IPS-18c (cell line): Measurements from ENCODE around the gene BASP1.
"Not testable (repeated sequence)": the region's sequence is repeated elsewhere in the genome, so short reads cannot be mapped to it uniquely, and the experiment has no call there.

Experiments
- H3K4me3 ChIP-seq: 2 replicates; pipeline ENCODE4 v1.7.0; 2013; ENCODE audit warnings: low read depth, mild to moderate bottlenecking, low read length, moderate library complexity; ENCODE audit not compliant: insufficient read depth
- H3K9me3 ChIP-seq: one replicate; pipeline ENCODE4 v1.6.1; 2013; ENCODE audit warnings: mild to moderate bottlenecking, low read length, moderate library complexity; ENCODE audit not compliant: control insufficient read depth, insufficient read depth

Gene BASP1

GRCh38 chr5:17232405-17232804 is 15.0 kb downstream of the BASP1 start:
- Histone ChIP-seq H3K4me3 (no peak overlapping the region), H3K9me3 (no peaks in the 10 kb centered on the region)

- no peaks in the 10 kb centered on the region for H3K9me3 ChIP-seq
Observed at GRCh38 chr5:17233488-17233887, 16.1 kb downstream of the BASP1 start.

GRCh38 chr5:17234374-17234773 is 16.9 kb downstream of the BASP1 start:
- H3K4me3 ChIP-seq: no peak overlapping the region
- H3K9me3 ChIP-seq: no peaks in the 10 kb centered on the region

More at GRCh38 chr5:17233488-17233887, 16.1 kb downstream of the BASP1 start:
- no peak overlapping the region for H3K4me3 ChIP-seq

GRCh38 chr5:17235731-17236330 is 18.4 kb downstream of the BASP1 start:
- Histone ChIP-seq H3K9me3 (no peaks in the 10 kb centered on the region), H3K4me3 (no peak overlapping the region)

GRCh38 chr5:17238521-17239041 is 21.1 kb downstream of the BASP1 start:
- H3K4me3 ChIP-seq: no peak overlapping the region

GRCh38 chr5:17239953-17240352 is 22.5 kb downstream of the BASP1 start:
- Histone ChIP-seq H3K4me3 (no peak overlapping the region), H3K9me3 (peaks cover 4% of the 10 kb centered on the region)

More at GRCh38 chr5:17238521-17239041, 21.1 kb downstream of the BASP1 start:
- H3K9me3 ChIP-seq: peaks cover 1% of the 10 kb centered on the region

GRCh38 chr5:17240487-17240886 is 23.1 kb downstream of the BASP1 start:
- Histone ChIP-seq H3K4me3 (no peak overlapping the region), H3K9me3 (peaks cover 4% of the 10 kb centered on the region)

- Histone ChIP-seq H3K9me3 (peaks cover 4% of the 10 kb centered on the region), H3K4me3 (no peak overlapping the region)
Observed at GRCh38 chr5:17241635-17242034, 24.2 kb downstream of the BASP1 start.

GRCh38 chr5:17243287-17244063 is 26.0 kb downstream of the BASP1 start:
- Histone ChIP-seq H3K9me3 (peaks cover 4% of the 10 kb centered on the region), H3K4me3 (no peak overlapping the region)

GRCh38 chr5:17249029-17249634 is 31.7 kb downstream of the BASP1 start:
- Histone ChIP-seq H3K9me3 (no peaks in the 10 kb centered on the region), H3K4me3 (no peak overlapping the region)

- H3K4me3 ChIP-seq, H3K9me3 ChIP-seq: not testable (repeated sequence)
Observed at GRCh38 chr5:17249841-17250240, 32.4 kb downstream of the BASP1 start.

GRCh38 chr5:17252543-17252942 is 35.1 kb downstream of the BASP1 start:
- H3K4me3 ChIP-seq: no peak overlapping the region
- no peaks in the 10 kb centered on the region for H3K9me3 ChIP-seq

GRCh38 chr5:17255471-17256021 is 38.1 kb downstream of the BASP1 start:
- H3K9me3 ChIP-seq: no peaks in the 10 kb centered on the region
- H3K4me3 ChIP-seq: no peak overlapping the region

- Histone ChIP-seq H3K4me3 (no peak overlapping the region), H3K9me3 (no peaks in the 10 kb centered on the region)
Observed at GRCh38 chr5:17256171-17256570, 38.7 kb downstream of the BASP1 start.

GRCh38 chr5:17256839-17257238 is 39.4 kb downstream of the BASP1 start:
- no peaks in the 10 kb centered on the region for H3K9me3 ChIP-seq
- no peak overlapping the region for H3K4me3 ChIP-seq

GRCh38 chr5:17257705-17258273 is 40.4 kb downstream of the BASP1 start:
- no peaks in the 10 kb centered on the region for H3K9me3 ChIP-seq
- no peak overlapping the region for H3K4me3 ChIP-seq

GRCh38 chr5:17258431-17258830 is 41.0 kb downstream of the BASP1 start:
- H3K9me3 ChIP-seq: no peaks in the 10 kb centered on the region
- H3K4me3 ChIP-seq: no peak overlapping the region
